Choroid plexus epithelial cell (primary cell): ENCODE results near the gene RIOK1.

Experiments used
- DNase-seq: peaks from one replicate; pipeline ENCODE4 v3.0.0-alpha.2; 2010; ENCODE audit warnings: low read depth
- H3K4me3 ChIP-seq: 2 replicates; pipeline ENCODE4 v1.5.1; 2011; ENCODE audit warnings: low read depth, mild to moderate bottlenecking, control low read depth, low read length, moderate library complexity
- CTCF ChIP-seq: conservative IDR thresholded peaks from 2 replicates; pipeline ENCODE4 v1.5.1; 2011; ENCODE audit warnings: low read depth, mild to moderate bottlenecking, control low read depth, inconsistent platforms, low read length, moderate library complexity

RIOK1 gene

GRCh38 chr6:7431674-7432390 is 42.2 kb downstream of the RIOK1 start:
- no peak overlapping the region for H3K4me3 ChIP-seq
- DNase-seq, result peak; percentile 58
- no peak for TF ChIP-seq CTCF

GRCh38 chr6:7432391-7433120 is 42.9 kb downstream of the RIOK1 start:
- DNase-seq, result no peak
- no peak overlapping the region for H3K4me3 ChIP-seq
- TF ChIP-seq CTCF, result no peak

DNA sequence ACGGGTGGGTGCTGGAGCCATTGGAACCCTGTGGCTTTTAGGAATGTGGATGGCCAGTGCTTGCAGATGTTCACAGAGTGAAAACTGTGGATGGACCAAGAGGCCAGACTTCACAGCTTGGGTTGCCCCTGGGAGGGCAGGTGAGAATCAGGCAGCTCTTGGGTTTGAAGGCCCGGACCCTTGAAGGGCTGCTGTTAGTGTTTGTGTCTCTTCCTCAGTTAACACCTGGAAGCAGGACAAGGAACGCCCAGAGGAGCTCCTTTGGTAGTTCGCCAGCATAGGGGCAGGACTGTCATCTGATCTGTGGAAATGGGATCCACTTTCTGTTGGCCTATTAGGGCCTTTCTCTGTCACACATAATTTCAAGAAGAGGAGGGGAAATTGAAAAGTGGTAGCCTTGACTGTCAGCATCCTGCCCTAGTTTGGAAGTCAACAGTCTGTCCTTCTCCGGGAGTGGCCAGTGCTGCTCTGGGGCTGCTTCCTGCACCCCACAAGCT is 43.6 kb downstream of the RIOK1 start:
- peak; percentile 47 for DNase-seq
- H3K4me3 ChIP-seq, result no peak overlapping the region
- TF ChIP-seq CTCF, result no peak

GRCh38 chr6:7434672-7435071 is 45.1 kb downstream of the RIOK1 start:
- H3K4me3 ChIP-seq, result no peak overlapping the region
- DNase-seq, result no peak
- no peak for TF ChIP-seq CTCF

DNA sequence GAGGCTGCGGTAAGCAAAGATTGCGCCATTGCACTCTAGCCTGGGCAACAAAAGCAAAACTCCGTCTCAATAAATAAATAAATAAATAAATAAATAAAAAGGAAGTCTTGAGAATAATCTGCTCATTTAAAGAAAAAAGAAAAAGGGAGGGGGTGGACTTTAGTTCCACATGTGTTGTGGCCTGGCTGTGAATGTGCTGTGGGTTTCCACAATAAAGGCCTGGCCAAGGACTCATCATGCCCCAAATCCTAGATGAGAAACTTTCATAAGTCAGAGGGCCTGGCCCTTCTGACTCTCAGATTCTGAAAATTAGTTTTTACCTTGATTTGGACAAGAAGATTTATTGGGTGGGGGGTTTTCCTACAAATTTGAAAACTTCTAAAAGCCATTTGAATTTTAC is 48.4 kb downstream of the RIOK1 start:
- no peak overlapping the region for H3K4me3 ChIP-seq
- no peak for DNase-seq
- no peak for TF ChIP-seq CTCF

- no peak overlapping the region for H3K4me3 ChIP-seq
- TF ChIP-seq CTCF, result no peak
- DNase-seq, result no peak
Measured at GRCh38 chr6:7439228-7439627, 49.6 kb downstream of the RIOK1 start.
